H9 (cell line): ENCODE data around the gene ZNF263. TPM values are rescaled to one million over a fixed set of nuclear protein-coding genes. Genes with fewer than 3 reads are reported as not detected.

ENCODE experiments used
- DNase-seq: peaks from one replicate; pipeline ENCODE4 v3.0.0-alpha.2; 2017
- H2AFZ ChIP-seq: one replicate; pipeline ENCODE4 v1.6.1; 2013; ENCODE audit warnings: mild to moderate bottlenecking, low read length, control low read depth, moderate library complexity
- H2AK5ac ChIP-seq: 2 replicates; pipeline ENCODE4 v1.6.1; 2013; ENCODE audit warnings: low read length, control low read depth, mixed read lengths; ENCODE audit not compliant: insufficient read length
- H2BK120ac ChIP-seq: one replicate; pipeline ENCODE4 v1.6.1; 2013; ENCODE audit warnings: low read depth, mild to moderate bottlenecking, low read length, control low read depth, inconsistent platforms; ENCODE audit not compliant: poor library complexity, severe bottlenecking
- H2BK12ac ChIP-seq: 2 replicates; pipeline ENCODE4 v1.6.1; 2013; ENCODE audit warnings: low read length, control low read depth, mixed read lengths, low read depth; ENCODE audit not compliant: insufficient read length
- H2BK15ac ChIP-seq: 2 replicates; pipeline ENCODE4 v1.6.1; 2013; ENCODE audit warnings: low read depth, low read length, control low read depth
- H2BK20ac ChIP-seq: one replicate; pipeline ENCODE4 v1.6.1; 2013; ENCODE audit warnings: low read depth, mild to moderate bottlenecking, low read length, control low read depth, inconsistent platforms; ENCODE audit not compliant: poor library complexity, severe bottlenecking
- H2BK5ac ChIP-seq: 2 replicates; pipeline ENCODE4 v1.6.1; 2013; ENCODE audit warnings: low read length, control low read depth, mixed read lengths; ENCODE audit not compliant: insufficient read length
- H3K14ac ChIP-seq: 2 replicates; pipeline ENCODE4 v1.6.1; 2013; ENCODE audit warnings: low read length, control low read depth; ENCODE audit not compliant: insufficient read depth
- H3K18ac ChIP-seq: 2 replicates; pipeline ENCODE4 v1.6.1; 2013; ENCODE audit warnings: low read depth, mild to moderate bottlenecking, mixed read lengths, low read length, control low read depth; ENCODE audit not compliant: insufficient read length
- H3K23ac ChIP-seq: 2 replicates; pipeline ENCODE4 v1.6.1; 2013; ENCODE audit warnings: low read length, control low read depth, mixed read lengths, low read depth; ENCODE audit not compliant: insufficient read length
- H3K23me2 ChIP-seq: 2 replicates; pipeline ENCODE4 v1.6.1; 2013; ENCODE audit warnings: low read depth, mild to moderate bottlenecking, mixed read lengths, low read length, control low read depth; ENCODE audit not compliant: insufficient read length, poor library complexity, severe bottlenecking
- H3K27ac ChIP-seq: 2 replicates; pipeline ENCODE4 v1.5.1; 2013; ENCODE audit warnings: low read length, control low read depth, mixed read lengths, low read depth; ENCODE audit not compliant: insufficient read length
- H3K27me3 ChIP-seq: 2 replicates; pipeline ENCODE4 v1.6.1; 2013; ENCODE audit warnings: low read length, control low read depth, inconsistent platforms; ENCODE audit not compliant: insufficient read depth
- H3K4ac ChIP-seq: 2 replicates; pipeline ENCODE4 v1.6.1; 2013; ENCODE audit warnings: low read depth, mild to moderate bottlenecking, control low read depth, inconsistent platforms, low read length, moderate library complexity
- H3K4me1 ChIP-seq: 2 replicates; pipeline ENCODE4 v1.6.1; 2013; ENCODE audit warnings: low read length, control low read depth, inconsistent platforms; ENCODE audit not compliant: insufficient read depth
- H3K4me2 ChIP-seq: 2 replicates; pipeline ENCODE4 v1.6.1; 2013; ENCODE audit warnings: low read length, control low read depth, mixed read lengths; ENCODE audit not compliant: insufficient read length, insufficient read depth
- H3K56ac ChIP-seq: 2 replicates; pipeline ENCODE4 v1.6.1; 2013; ENCODE audit warnings: low read depth, mild to moderate bottlenecking, mixed read lengths, low read length, control low read depth; ENCODE audit not compliant: insufficient read length
- H3K79me1 ChIP-seq: 2 replicates; pipeline ENCODE4 v1.6.1; 2013; ENCODE audit warnings: low read depth, mild to moderate bottlenecking, moderate library complexity, low read length, control low read depth, inconsistent platforms; ENCODE audit not compliant: insufficient read depth, poor library complexity, severe bottlenecking
- H3K79me2 ChIP-seq: 2 replicates; pipeline ENCODE4 v1.6.1; 2013; ENCODE audit warnings: low read length, control low read depth, inconsistent platforms; ENCODE audit not compliant: insufficient read depth
- H3K9ac ChIP-seq: 2 replicates; pipeline ENCODE4 v1.6.1; 2013; ENCODE audit warnings: low read length, control low read depth, mixed read lengths; ENCODE audit not compliant: insufficient read length; ENCODE audit errors: extremely low read depth
- H3K9me3 ChIP-seq: one replicate; pipeline ENCODE4 v1.6.1; 2013; ENCODE audit warnings: low read depth, low read length, inconsistent platforms; ENCODE audit not compliant: control insufficient read depth
- H3T11ph ChIP-seq: one replicate; pipeline ENCODE4 v1.6.1; 2013; ENCODE audit warnings: mild to moderate bottlenecking, low read length, control low read depth, inconsistent platforms
- H4K20me1 ChIP-seq: one replicate; pipeline ENCODE4 v1.6.1; 2013; ENCODE audit not compliant: control insufficient read depth, insufficient read length, insufficient read depth
- H4K5ac ChIP-seq: 2 replicates; pipeline ENCODE4 v1.6.1; 2013; ENCODE audit warnings: low read depth, mild to moderate bottlenecking, mixed read lengths, low read length, control low read depth; ENCODE audit not compliant: insufficient read length
- H4K8ac ChIP-seq: replicated peaks from 2 replicates; pipeline ENCODE4 v1.6.1; 2013; ENCODE audit warnings: low read length, control low read depth, mixed read lengths, low read depth; ENCODE audit not compliant: insufficient read length
- H4K91ac ChIP-seq: 2 replicates; pipeline ENCODE4 v1.6.1; 2013; ENCODE audit warnings: low read depth, mild to moderate bottlenecking, moderate library complexity, mixed read lengths, low read length, control low read depth; ENCODE audit not compliant: insufficient read length
- H3K27ac Mint-ChIP-seq, 3 experiments: 2 replicates in 2 of 3; 3 replicates in 1 of 3; pipeline ENCODE4 v1.8.0; 2020 to 2021; ENCODE audit warnings: mixed read lengths in 3 of 3, mild to moderate bottlenecking in 1 of 3, moderate library complexity in 1 of 3
- H3K27me3 Mint-ChIP-seq: 2 replicates; pipeline ENCODE4 v1.8.0; 2021; ENCODE audit warnings: low read depth, mild to moderate bottlenecking, moderate library complexity, mixed read lengths
- H3K36me3 Mint-ChIP-seq, 3 experiments: 2 replicates in 2 of 3; 3 replicates in 1 of 3; pipeline ENCODE4 v1.8.0; 2020 to 2021; ENCODE audit warnings: low read depth in 3 of 3, mixed read lengths in 3 of 3; ENCODE audit not compliant: insufficient read depth in 1 of 3
- H3K4me1 Mint-ChIP-seq, 2 experiments: 2 replicates each; pipeline ENCODE4 v1.8.0; 2020; ENCODE audit warnings: mixed read lengths in 2 of 2
- H3K4me3 Mint-ChIP-seq, 2 experiments: 2 replicates in 1 of 2; 3 replicates in 1 of 2; pipeline ENCODE4 v1.8.0; 2020 to 2021; ENCODE audit warnings: mild to moderate bottlenecking in 2 of 2, mixed read lengths in 2 of 2, moderate library complexity in 1 of 2
- H3K9me3 Mint-ChIP-seq, 2 experiments: 2 replicates in 1 of 2; 3 replicates in 1 of 2; pipeline ENCODE4 v1.8.0; 2020; ENCODE audit warnings: mild to moderate bottlenecking in 2 of 2, mixed read lengths in 2 of 2, moderate library complexity in 1 of 2
- CTCF ChIP-seq: fragments of 200-600 bp; sonication (generic); conservative IDR thresholded peaks from 3 replicates; pipeline ENCODE4 v1.8.0; 2021; ENCODE audit warnings: antibody characterized with exemption, mild to moderate bottlenecking
- WGBS: extraction: QIAGEN DNeasy Blood & Tissue Kit; methylation state at CpG from one replicate; pipeline ENCODE4 v1.1.7; 2013; ENCODE audit warnings: missing lambda C conversion rate, low lambda C conversion rate, mixed read lengths; ENCODE audit not compliant: insufficient read length; ENCODE audit errors: extremely low coverage; 5-methylcytosine and 5-hydroxymethylcytosine counted together
- total RNA-seq: library from RNA; stranded (reverse); gene quantifications from 2 replicates; pipeline ENCODE4 v1.2.1, GENCODE V29; 2021

ZNF263 gene
- total RNA-seq, 1 experiment from 2014 or later = 35.7 TPM

GRCh38 chr16:3283543-3284447 lies 504 bp downstream of the ZNF263 start:
- Histone ChIP-seq H4K8ac (no peak overlapping the region), H3K56ac (no peak overlapping the region), H3K9ac (peak overlapping the region; percentile 82), H2BK120ac (no peak overlapping the region), H3K23ac (no peak overlapping the region), H2BK5ac (no peak overlapping the region), H3K79me2 (peaks cover 29% of the 10 kb centered on the region), H4K5ac (no peak overlapping the region), H3K4me1 (no peaks in the 10 kb centered on the region), H3K27me3 (no peaks in the 10 kb centered on the region), H3K18ac (peak overlapping the region; percentile 64), H3K4ac (no peak overlapping the region), H2AFZ (no peak overlapping the region), H2BK15ac (no peak overlapping the region), H3K4me2 (peak overlapping the region; percentile 85), H3K79me1 (peaks cover 12% of the 10 kb centered on the region), H3K9me3 (peaks cover 22% of the 10 kb centered on the region), H2AK5ac (no peak overlapping the region), H4K91ac (no peak overlapping the region), H4K20me1 (peaks cover 5% of the 10 kb centered on the region), H3K27ac (no peak overlapping the region), H3K14ac (peak overlapping the region; percentile 75; the same call in 1 of the 2 replicates), H2BK12ac (no peak overlapping the region), H3T11ph (no peak overlapping the region), H2BK20ac (no peak overlapping the region), H3K23me2 (peaks cover 11% of the 10 kb centered on the region)
- no CpG with 5 or more reads among the region's 56 CpGs for WGBS
- no peak for DNase-seq
- peaks cover 6% of the 10 kb centered on the region for H3K27me3 Mint-ChIP-seq
- peaks cover 33 to 44% of the 10 kb centered on the region in 2 experiments for H3K9me3 Mint-ChIP-seq
- peak overlapping the region; percentile 99 for H3K27ac Mint-ChIP-seq
- H3K4me3 Mint-ChIP-seq = peak overlapping the region; percentile 96 to 98
- H3K36me3 Mint-ChIP-seq = peaks cover 47 to 50% (median 49%) of the 10 kb centered on the region in 3 experiments
- H3K4me1 Mint-ChIP-seq = peaks cover 18 to 24% of the 10 kb centered on the region in 2 experiments
- TF ChIP-seq CTCF = no peak
